Erythroblast (primary cell): ENCODE measurements around the gene PHOX2A.

ENCODE experiments used
- DNase-seq, 2 experiments: peaks; one replicate each; lab custom pipeline; 2025; lab: John Stamatoyannopoulos, UW
- GATA1 ChIP-seq: IDR thresholded peaks from 2 replicates; pipeline ENCODE4 v1.6.1; 2011; ENCODE audit warnings: low read depth, mild to moderate bottlenecking, control low read depth, low read length, moderate library complexity
- POLR2A ChIP-seq: IDR thresholded peaks from 2 replicates; pipeline ENCODE4 v1.6.1; 2011; ENCODE audit warnings: mild to moderate bottlenecking, low read length

Gene PHOX2A

GRCh38 chr11:72260574-72260973 is 16.6 kb upstream of the PHOX2A start:
- no peak for TF ChIP-seq GATA1
- TF ChIP-seq POLR2A = no peak
- DNase-seq = no peak

DNA sequence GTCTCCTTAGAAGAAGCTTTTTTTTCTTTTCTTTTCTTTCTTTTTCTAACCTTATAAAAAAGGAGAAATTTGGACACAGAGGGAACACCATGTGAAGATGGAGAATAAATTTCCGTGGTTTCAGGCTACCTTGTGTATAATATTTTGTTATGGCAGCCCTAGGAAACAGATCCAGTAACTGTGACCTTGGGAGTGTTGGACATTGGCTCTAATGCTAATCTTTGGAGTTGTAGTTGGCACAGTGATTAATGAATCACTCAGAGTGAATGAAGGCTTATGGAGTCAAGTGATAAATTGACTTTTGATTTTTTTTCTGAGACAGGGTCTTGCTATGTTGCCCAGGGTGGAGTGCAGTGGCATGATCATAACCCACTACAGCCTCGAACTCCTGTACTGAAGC is 15.5 kb upstream of the PHOX2A start:
- no peak for TF ChIP-seq GATA1
- no peak for TF ChIP-seq POLR2A
- DNase-seq = no peak

- TF ChIP-seq POLR2A (no peak), GATA1 (no peak)
- no peak for DNase-seq
These were observed 13.6 kb upstream of the PHOX2A start for GRCh38 chr11:72257570-72257969.

DNA sequence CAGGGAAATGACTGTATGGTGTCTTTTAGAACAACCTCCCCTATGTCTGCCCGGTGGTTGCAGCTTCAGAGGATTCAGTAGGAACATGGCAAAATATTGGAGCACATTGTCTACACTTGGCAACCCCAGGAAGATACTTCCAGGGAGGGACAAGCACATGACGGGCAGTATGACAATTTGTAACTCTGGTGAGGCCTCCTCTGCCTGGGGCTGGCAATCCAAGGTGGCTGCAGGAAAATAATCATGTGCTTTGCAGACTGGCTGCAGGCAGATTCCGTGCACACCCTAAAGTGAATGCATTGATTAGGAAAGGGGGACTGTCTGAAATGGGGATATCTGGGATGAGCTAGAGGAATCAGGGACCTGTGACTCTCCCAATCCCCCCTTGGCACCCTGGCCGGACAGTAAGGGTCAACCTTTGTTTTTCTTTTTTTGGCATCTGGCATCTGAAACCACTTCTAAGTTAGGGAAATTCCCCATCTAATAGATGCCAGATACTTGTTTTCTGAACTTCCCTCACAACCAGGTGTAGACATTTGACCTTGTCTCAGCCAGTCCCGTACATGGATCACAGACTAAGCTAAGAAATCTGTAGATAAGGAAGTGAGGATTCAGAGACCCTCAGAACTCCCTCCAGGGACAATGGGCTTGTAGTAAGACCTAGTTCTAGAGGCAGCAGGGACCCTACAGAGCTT is 10.5 kb upstream of the PHOX2A start:
- TF ChIP-seq GATA1 (no peak), POLR2A (no peak)
- DNase-seq = no peak

GRCh38 chr11:72253392-72253791 is 9.4 kb upstream of the PHOX2A start:
- DNase-seq = no peak

DNA sequence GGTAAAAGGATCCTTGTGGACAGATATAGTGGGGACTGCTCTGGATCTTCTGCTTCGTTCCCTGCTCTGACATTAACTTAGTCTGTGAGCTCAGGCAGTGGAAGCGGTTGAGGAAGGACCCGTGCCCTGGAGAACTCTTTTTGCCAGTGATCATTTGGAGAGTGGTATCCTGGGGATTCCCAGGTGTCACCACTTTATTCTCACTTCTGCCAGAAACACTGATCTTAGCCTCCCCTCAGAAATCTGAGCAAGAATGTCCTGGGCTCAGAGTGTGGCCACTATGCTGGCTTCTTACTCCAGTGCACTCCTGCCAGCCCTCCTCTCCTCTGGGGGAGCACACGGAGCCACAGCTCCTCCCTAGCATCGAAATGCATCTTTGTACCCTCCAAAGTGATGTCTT is 7.6 kb upstream of the PHOX2A start:
- TF ChIP-seq POLR2A = no peak
- no peak for TF ChIP-seq GATA1
- no peak for DNase-seq

More at GRCh38 chr11:72253392-72253791, 9.4 kb upstream of the PHOX2A start:
- TF ChIP-seq GATA1 (no peak), POLR2A (no peak)

GRCh38 chr11:72250661-72251464 is 6.9 kb upstream of the PHOX2A start:
- TF ChIP-seq GATA1 = no peak
- TF ChIP-seq POLR2A = no peak
- no peak for DNase-seq

DNA sequence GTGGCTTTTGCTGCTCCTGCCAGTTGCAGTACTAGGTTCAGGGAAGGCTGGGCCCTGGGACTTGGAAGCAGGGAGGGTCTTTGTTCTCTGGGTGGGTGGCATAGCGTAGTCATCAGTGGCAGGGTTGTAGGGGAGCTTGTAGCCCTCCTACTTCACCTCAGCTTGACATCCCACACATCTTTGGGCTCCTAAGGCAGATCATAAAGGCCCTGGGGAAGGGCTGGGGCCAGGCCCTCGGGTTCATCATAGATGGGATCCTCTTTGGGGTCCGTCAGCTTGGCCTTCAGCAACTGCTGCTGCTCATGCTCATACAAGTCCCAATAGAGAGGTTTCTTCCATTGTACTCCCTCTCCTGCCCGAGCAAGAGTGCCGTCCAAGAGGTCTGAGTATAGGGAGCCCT is 6.0 kb upstream of the PHOX2A start:
- DNase-seq = no peak
- TF ChIP-seq GATA1 (no peak), POLR2A (no peak)

GRCh38 chr11:72247584-72247983 is 3.6 kb upstream of the PHOX2A start:
- DNase-seq = no peak
- TF ChIP-seq GATA1 (no peak), POLR2A (no peak)

- no peak for DNase-seq
- TF ChIP-seq POLR2A (no peak), GATA1 (no peak)
These were observed 1.4 kb upstream of the PHOX2A start for GRCh38 chr11:72245263-72245816.

DNA sequence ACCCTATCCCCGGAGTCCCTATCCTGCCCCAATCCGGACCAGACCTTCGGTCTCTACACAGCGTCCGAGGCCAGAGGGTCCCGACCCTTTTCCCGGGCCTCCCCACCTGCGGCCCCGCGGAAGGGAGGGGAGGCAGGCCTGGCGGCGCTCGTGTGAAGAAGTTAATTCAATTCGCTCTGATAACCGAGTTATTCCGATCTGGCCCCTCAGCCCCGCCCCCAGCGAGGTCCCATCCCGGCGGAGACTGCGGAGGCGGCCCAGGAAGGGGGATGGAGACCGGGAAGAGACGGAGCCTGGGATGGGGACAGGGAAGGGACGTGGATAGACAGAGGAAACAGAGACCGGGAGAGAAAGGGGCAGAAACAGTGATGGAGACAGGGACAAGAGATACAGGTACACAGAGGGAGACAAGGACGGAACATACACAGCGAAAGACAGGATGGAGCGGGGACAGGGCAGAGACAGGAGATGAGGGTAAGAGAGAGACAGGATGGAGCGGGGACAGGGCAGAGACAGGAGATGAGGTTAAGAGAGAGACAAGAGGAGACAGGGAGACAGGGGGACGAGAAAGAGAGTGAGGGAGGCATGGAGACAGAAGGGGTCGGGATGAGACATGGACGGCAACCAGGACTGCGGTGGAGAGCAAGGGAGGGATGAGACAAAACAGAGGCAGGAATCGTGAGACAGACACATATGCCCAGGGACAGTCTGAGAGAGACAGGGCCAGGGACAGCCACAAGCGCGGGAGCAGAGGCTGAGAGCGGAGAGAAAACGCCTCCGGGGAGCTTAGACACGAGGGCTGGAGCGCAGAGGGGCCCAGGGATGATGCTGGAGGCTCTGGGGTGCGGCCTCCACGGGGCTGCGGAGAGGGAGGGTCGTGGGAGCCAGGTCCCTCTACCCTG is 636 bp upstream of the PHOX2A start:
- no peak for TF ChIP-seq GATA1
- no peak for TF ChIP-seq POLR2A
- DNase-seq = no peak

- DNase-seq = no peak
- no peak for TF ChIP-seq POLR2A
- TF ChIP-seq GATA1 = no peak
These were observed 560 bp downstream of the PHOX2A start for GRCh38 chr11:72243173-72244059.

DNA sequence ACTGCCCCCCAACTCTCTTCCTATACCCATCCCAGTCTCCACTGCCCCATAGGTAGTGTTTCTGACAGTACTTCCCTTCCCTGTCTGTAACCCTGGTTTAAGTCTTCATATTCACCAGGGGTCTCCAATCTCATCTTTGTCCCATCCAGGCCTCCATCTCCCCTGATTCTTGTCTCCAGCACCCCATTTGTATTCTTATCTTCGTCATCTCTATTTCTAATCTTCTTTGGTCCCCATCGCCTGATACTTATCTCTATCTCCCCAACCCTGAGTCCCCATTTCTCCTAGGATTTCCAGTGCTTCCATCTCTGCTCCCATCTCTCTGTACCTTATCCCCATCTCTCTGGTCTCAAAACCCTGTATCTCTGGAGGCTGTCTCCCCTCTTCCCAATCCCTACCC is 1.8 kb downstream of the PHOX2A start:
- no peak for TF ChIP-seq POLR2A
- no peak for TF ChIP-seq GATA1
- DNase-seq = no peak
